WTC11 (cell line): ENCODE results near the gene PKP1. TPM values are rescaled to one million over a fixed set of nuclear protein-coding genes. Genes with fewer than 3 reads are reported as not detected.

Experiments
- ATAC-seq: fragments of 200-7000 bp; cut with Tn5 transposase; 2 replicates; pipeline ENCODE4 v1.10.0; 2021; ENCODE audit warnings: mild to moderate bottlenecking, moderate library complexity
- CTCF ChIA-PET: fragments of 300-600 bp; sonication (Branson Sonifier 250); formaldehyde crosslinking; loops from one replicate; lab custom pipeline; 2021; ENCODE audit warnings: antibody characterized with exemption; lab: Charles Lee
- POLR2A ChIA-PET: fragments of 350-600 bp; sonication (Branson Sonifier 250); formaldehyde crosslinking; loops from one replicate; lab custom pipeline; 2021; ENCODE audit warnings: antibody characterized with exemption; lab: Charles Lee
- DNase-seq: peaks from one replicate; pipeline ENCODE4 v3.0.0; 2021; ENCODE audit warnings: low spot score
- H3K27ac Mint-ChIP-seq: 2 replicates; pipeline ENCODE4 v1.8.0; 2021; ENCODE audit warnings: mixed read lengths
- H3K27me3 Mint-ChIP-seq: 2 replicates; pipeline ENCODE4 v1.8.0; 2021; ENCODE audit warnings: low read depth, mild to moderate bottlenecking, moderate library complexity, mixed read lengths
- H3K36me3 Mint-ChIP-seq: 2 replicates; pipeline ENCODE4 v1.8.0; 2021; ENCODE audit warnings: mixed read lengths
- H3K4me1 Mint-ChIP-seq: 2 replicates; pipeline ENCODE4 v1.8.0; 2022; ENCODE audit warnings: mixed read lengths
- H3K4me3 Mint-ChIP-seq: 2 replicates; pipeline ENCODE4 v1.8.0; 2021; ENCODE audit warnings: mild to moderate bottlenecking, moderate library complexity, mixed read lengths
- H3K9me3 Mint-ChIP-seq: 2 replicates; pipeline ENCODE4 v1.8.0; 2021; ENCODE audit warnings: mixed read lengths
- ARID4B ChIP-seq: sonication (generic); formaldehyde crosslinking; IDR thresholded peaks from 2 replicates; pipeline ENCODE4 v1.8.0; 2023; ENCODE audit warnings: missing genetic modification reagents, mild to moderate bottlenecking, borderline replicate concordance
- ATF3 ChIP-seq: sonication (generic); formaldehyde crosslinking; conservative IDR thresholded peaks from 2 replicates; pipeline ENCODE4 v1.8.1; 2022; ENCODE audit warnings: mild to moderate bottlenecking, missing genetic modification reagents
- CREB1 ChIP-seq: sonication (generic); formaldehyde crosslinking; IDR thresholded peaks from 2 replicates; pipeline ENCODE4 v1.8.0; 2023; ENCODE audit warnings: mild to moderate bottlenecking, missing genetic modification reagents
- ELF4 ChIP-seq: sonication (generic); formaldehyde crosslinking; IDR thresholded peaks from 2 replicates; pipeline ENCODE4 v1.8.1; 2022; ENCODE audit warnings: low read depth, mild to moderate bottlenecking, moderate library complexity, missing genetic modification reagents
- ETV6 ChIP-seq: sonication (generic); formaldehyde crosslinking; IDR thresholded peaks from 2 replicates; pipeline ENCODE4 v1.8.1; 2022; ENCODE audit warnings: mild to moderate bottlenecking, missing genetic modification reagents
- GABPB1 ChIP-seq: sonication (generic); formaldehyde crosslinking; IDR thresholded peaks from 2 replicates; pipeline ENCODE4 v1.8.1; 2023; ENCODE audit warnings: mild to moderate bottlenecking, missing genetic modification reagents
- GRHL2 ChIP-seq: fragments of 250-450 bp; sonication (Bioruptor Pico); IDR thresholded peaks from 2 replicates; pipeline ENCODE4 v1.8.0; 2022; ENCODE audit warnings: mild to moderate bottlenecking, moderate library complexity; ENCODE audit not compliant: insufficient replicate concordance, severe bottlenecking
- GTF2I ChIP-seq: fragments of 250-450 bp; sonication (Bioruptor Pico); conservative IDR thresholded peaks from 2 replicates; pipeline ENCODE4 v1.4.0; 2021; ENCODE audit warnings: mild to moderate bottlenecking
- IRF1 ChIP-seq: sonication (generic); formaldehyde crosslinking; IDR thresholded peaks from 2 replicates; pipeline ENCODE4 v1.8.0; 2023; ENCODE audit warnings: missing genetic modification reagents
- JUN ChIP-seq: sonication (generic); formaldehyde crosslinking; IDR thresholded peaks from 2 replicates; pipeline ENCODE4 v1.8.0; 2023; ENCODE audit warnings: mild to moderate bottlenecking, missing genetic modification reagents
- MAX ChIP-seq: sonication (generic); formaldehyde crosslinking; IDR thresholded peaks from 2 replicates; pipeline ENCODE4 v1.8.0; 2022; ENCODE audit warnings: mild to moderate bottlenecking, missing genetic modification reagents
- NR1H2 ChIP-seq: sonication (generic); formaldehyde crosslinking; IDR thresholded peaks from 2 replicates; pipeline ENCODE4 v1.9.0; 2021; ENCODE audit warnings: mild to moderate bottlenecking, moderate library complexity, missing genetic modification reagents
- PREB ChIP-seq: sonication (generic); formaldehyde crosslinking; IDR thresholded peaks from 2 replicates; pipeline ENCODE4 v1.8.1; 2022; ENCODE audit warnings: mild to moderate bottlenecking, missing genetic modification reagents, moderate library complexity, borderline replicate concordance
- SP1 ChIP-seq: sonication (generic); formaldehyde crosslinking; conservative IDR thresholded peaks from 2 replicates; pipeline ENCODE4 v1.8.1; 2022; ENCODE audit warnings: missing genetic modification reagents
- TEAD1 ChIP-seq: sonication (generic); formaldehyde crosslinking; IDR thresholded peaks from 2 replicates; pipeline ENCODE4 v1.8.0; 2022; ENCODE audit warnings: mild to moderate bottlenecking, missing genetic modification reagents
- TEAD4 ChIP-seq: sonication (generic); formaldehyde crosslinking; IDR thresholded peaks from 2 replicates; pipeline ENCODE4 v1.8.0; 2022; ENCODE audit warnings: mild to moderate bottlenecking, missing genetic modification reagents
- TP53 ChIP-seq: sonication (generic); formaldehyde crosslinking; IDR thresholded peaks from 2 replicates; pipeline ENCODE4 v1.8.1; 2023; ENCODE audit warnings: mild to moderate bottlenecking, missing genetic modification reagents
- USF2 ChIP-seq: sonication (generic); formaldehyde crosslinking; IDR thresholded peaks from 2 replicates; pipeline ENCODE4 v1.8.1; 2023; ENCODE audit warnings: mild to moderate bottlenecking, missing genetic modification reagents, moderate library complexity
- ZBTB21 ChIP-seq: sonication (generic); formaldehyde crosslinking; IDR thresholded peaks from 2 replicates; pipeline ENCODE4 v1.8.1; 2023; ENCODE audit warnings: mild to moderate bottlenecking, missing genetic modification reagents, borderline replicate concordance
- ZNF512 ChIP-seq: sonication (generic); formaldehyde crosslinking; IDR thresholded peaks from 2 replicates; pipeline ENCODE4 v1.8.1; 2022; ENCODE audit warnings: missing genetic modification reagents, borderline replicate concordance
- ZSCAN18 ChIP-seq: fragments of 250-450 bp; sonication (Bioruptor Pico); IDR thresholded peaks from 2 replicates; pipeline ENCODE4 v2.1.2; 2022; ENCODE audit warnings: mild to moderate bottlenecking, moderate library complexity
- total RNA-seq: library from RNA; stranded (reverse); gene quantifications from 3 replicates; pipeline ENCODE4 v1.2.3, GENCODE V29; 2021

The PKP1 gene
- total RNA-seq, 1 experiment from 2014 or later, result 0.24 TPM

GRCh38 chr1:201277441-201277840, 5.9 kb upstream of the PKP1 start (continued):
- TF ChIP-seq NR1H2 (CRISPR knock-in tag) (no peak), ZSCAN18 (CRISPR knock-in tag) (no peak), ARID4B (CRISPR knock-in tag) (no peak)

GRCh38 chr1:201279313-201279712, 4.0 kb upstream of the PKP1 start:
- Mint-ChIP-seq H3K27me3 (peaks cover 36% of the 10 kb centered on the region), H3K27ac (no peak overlapping the region), H3K9me3 (no peaks in the 10 kb centered on the region), H3K4me3 (no peak overlapping the region)
- no peak for ATAC-seq
- POLR2A ChIA-PET, result interaction anchor here (0.8 kb wide), 1 partner anchor 10 kb away, joined by 3 read pairs; no protein-coding TSS in a partner anchor
- TF ChIP-seq JUN (CRISPR knock-in tag), result no peak
- no peak for TF ChIP-seq ELF4 (CRISPR knock-in tag)
- no peak for TF ChIP-seq ETV6 (CRISPR knock-in tag)
- TF ChIP-seq SP1 (CRISPR knock-in tag), result no peak
- no peak for TF ChIP-seq GTF2I (CRISPR knock-in tag)
- TF ChIP-seq TEAD1, result no peak
- TF ChIP-seq IRF1 (CRISPR knock-in tag), result no peak
- TF ChIP-seq ATF3, result no peak
- no peak for TF ChIP-seq TP53 (CRISPR knock-in tag)
- TF ChIP-seq MAX (CRISPR knock-in tag), result no peak
- TF ChIP-seq GABPB1, result no peak
- no peak for TF ChIP-seq CREB1 (CRISPR knock-in tag)
- TF ChIP-seq ZBTB21 (CRISPR knock-in tag), result no peak
- TF ChIP-seq TEAD4 (CRISPR knock-in tag), result no peak
- no peak for TF ChIP-seq GRHL2
- no peak for TF ChIP-seq ZNF512
- TF ChIP-seq PREB (CRISPR knock-in tag), result no peak
- no peak for TF ChIP-seq USF2 (CRISPR knock-in tag)
- TF ChIP-seq, all 79 proteins: peak for 0
- H3K4me1 Mint-ChIP-seq, result peaks cover 4% of the 10 kb centered on the region
- DNase-seq, result no peak
- H3K36me3 Mint-ChIP-seq, result no peaks in the 10 kb centered on the region
- CTCF ChIA-PET, result interaction anchor here (0.6 kb wide), 1 partner anchor 67 kb away, joined by 5 read pairs; no protein-coding TSS in a partner anchor
